HG03521 (cell line): ENCODE data around the gene TRPM3.
"Not testable (repeated sequence)": the region's sequence is repeated elsewhere in the genome, so short reads cannot be mapped to it uniquely, and the experiment has no call there.

Source experiments
- ATAC-seq: cut with Tn5 transposase; IDR thresholded peaks from one replicate; pipeline ENCODE4 v1.9.1; 2021; ENCODE audit warnings: mild to moderate bottlenecking, moderate library complexity; ENCODE audit not compliant: unreplicated experiment

The TRPM3 gene

GRCh38 chr9:70678153-70678552 is 443.3 kb downstream of the TRPM3 start:
- ATAC-seq = no peak

DNA sequence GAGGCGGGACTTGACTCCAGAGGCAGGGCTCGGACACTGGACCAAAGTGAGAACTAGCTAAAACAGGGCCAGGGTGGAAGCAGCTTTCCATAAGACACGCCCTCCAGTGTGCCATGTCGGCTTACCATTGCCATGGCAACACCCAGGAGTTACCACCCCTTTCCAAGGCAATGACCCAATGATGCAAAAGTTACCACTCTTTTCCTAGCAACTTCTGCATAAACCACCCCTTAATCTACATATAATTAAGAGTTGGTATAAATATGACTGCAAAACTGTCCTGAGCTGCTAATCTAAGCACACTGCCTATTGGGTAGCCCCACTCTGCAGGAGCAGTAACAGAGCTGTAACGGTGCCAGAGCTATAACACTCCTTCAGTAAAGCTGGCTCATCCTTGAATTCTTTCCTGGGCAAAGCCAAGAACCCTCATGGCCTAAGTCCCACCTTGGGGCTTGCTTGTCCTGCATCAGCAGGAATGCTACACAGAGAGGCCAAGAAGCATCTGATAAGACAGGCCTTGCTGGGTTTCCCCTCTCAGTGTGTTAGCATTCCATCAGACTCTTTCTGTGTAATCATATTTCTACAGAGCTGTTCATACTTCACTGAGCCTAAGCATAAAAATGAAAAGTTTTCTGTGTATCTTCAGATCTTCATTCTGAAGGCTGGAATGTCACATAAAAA is 444.2 kb downstream of the TRPM3 start:
- ATAC-seq = no peak

DNA sequence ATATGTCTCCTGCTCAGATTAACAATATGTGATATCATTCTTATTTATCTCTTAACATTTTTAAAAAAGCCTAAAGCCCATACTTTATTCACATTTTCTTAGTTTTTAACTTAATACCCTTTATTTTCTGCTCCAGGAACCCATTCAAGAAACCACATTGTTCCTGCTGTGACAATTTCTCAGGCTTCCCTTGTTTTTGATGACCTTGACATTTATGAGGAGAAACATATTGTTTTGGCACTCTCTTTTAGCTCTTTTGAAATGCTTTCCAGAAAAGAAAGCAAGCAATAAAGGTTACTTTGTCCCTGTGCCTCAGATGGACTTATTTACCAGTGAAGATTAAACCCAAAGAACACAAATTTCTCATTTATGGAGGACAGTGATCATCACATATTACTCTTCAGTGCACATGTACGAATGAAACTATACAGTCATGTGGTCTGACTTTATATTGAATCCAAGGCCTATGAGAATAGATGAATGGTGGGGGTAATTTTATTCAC is 445.5 kb downstream of the TRPM3 start:
- ATAC-seq = no peak

GRCh38 chr9:70673844-70674243 is 447.6 kb downstream of the TRPM3 start:
- no peak for ATAC-seq

DNA sequence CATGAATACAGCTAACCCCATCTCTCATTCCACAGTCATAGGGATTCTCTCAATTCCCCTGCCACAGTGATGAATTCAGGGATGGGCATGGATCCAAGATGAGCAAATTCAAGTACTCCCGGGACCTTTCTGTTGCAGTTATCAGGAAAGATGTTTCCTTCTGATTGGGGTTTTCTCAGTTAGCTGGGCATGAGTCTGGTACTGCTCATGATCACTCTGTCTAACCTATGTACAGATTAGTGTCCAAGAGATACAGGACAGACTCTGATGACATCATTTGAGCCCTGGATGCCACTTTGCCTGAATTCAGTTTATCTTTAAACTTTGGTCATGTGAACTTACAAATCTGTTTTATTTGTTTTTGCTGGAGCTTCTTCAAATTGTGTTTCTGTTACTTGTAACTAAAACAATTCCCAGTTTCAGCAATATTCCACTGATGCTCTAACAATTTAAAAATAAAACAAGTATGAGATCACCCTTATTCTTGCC is 449.2 kb downstream of the TRPM3 start:
- no peak for ATAC-seq

DNA sequence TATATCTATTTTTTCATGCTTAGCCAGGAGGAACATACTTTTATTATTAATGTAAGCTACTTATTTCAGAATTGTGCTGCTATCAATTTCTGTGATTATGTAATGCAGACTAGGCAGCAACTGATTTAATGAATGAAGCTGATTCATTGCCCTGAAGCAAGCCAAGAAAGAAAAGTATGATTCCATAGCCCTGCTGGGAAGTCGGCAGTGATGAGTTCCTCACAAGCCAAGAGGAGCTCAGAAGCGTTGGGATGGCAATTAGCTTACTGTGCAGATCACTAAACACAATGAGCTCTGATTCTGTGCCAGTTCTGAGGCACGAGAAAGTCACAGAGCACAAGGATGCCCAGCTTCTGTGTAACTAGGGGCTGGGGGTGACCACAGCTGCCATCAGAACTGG is 452.7 kb downstream of the TRPM3 start:
- ATAC-seq = no peak

- ATAC-seq = no peak
Measured at GRCh38 chr9:70658765-70659164, 462.7 kb downstream of the TRPM3 start.

DNA sequence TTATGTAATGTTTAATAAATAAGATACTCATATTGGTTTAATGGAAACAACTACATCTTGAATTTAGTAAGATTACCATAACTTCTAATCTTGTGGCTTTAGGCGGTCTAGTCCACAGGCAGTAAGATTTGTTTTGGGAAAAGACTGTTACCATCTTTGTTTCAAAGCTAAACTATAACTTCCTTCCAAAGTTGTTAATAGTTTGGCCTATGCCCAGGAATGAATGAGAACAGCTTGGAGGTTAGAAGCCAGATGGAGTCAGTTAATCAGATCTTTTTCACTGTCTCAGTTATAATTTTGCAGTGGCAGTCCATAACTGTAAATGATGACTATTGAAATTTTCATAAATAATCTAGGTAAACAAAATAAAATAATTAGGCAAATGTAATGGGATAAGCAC is 465.1 kb downstream of the TRPM3 start:
- ATAC-seq = no peak

DNA sequence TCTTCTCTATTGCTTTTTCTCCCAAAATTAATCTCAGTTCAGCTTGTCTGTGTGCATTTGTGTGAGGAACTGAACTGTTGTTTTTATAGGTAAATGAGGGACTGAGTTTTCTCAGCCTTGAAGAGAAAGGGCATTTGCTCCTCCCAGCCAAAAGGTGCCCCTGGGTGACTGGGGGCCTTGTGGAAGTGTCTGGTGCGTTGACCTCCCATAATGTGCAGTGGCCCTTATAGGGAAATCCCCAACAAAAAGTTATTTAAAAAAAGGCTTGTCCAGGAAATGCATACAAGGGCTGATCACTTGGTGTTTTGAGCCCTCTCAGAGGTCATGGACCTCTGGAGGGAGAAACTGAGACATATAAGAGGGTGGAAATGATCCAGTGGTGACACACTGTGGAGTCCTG is 467.3 kb downstream of the TRPM3 start:
- ATAC-seq = no peak

DNA sequence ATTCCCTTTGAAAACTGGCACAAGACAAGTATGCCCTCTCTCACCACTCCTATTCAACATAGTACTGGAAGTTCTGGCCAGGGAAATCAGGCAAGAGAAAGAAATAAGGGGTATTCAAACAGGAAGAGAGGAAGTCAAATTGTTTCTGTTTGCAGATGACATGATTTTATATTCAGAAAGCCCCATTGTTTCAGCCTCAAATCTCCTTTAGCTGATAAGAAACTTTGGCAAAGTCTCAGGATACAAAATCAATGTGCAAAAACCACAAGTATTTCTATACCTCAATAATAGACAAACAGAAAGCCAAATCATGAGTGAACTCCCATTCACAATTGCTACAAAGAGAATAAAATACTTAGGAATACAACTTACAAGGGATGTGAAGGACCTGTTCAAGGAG is 476.8 kb downstream of the TRPM3 start:
- ATAC-seq = not testable (repeated sequence)

DNA sequence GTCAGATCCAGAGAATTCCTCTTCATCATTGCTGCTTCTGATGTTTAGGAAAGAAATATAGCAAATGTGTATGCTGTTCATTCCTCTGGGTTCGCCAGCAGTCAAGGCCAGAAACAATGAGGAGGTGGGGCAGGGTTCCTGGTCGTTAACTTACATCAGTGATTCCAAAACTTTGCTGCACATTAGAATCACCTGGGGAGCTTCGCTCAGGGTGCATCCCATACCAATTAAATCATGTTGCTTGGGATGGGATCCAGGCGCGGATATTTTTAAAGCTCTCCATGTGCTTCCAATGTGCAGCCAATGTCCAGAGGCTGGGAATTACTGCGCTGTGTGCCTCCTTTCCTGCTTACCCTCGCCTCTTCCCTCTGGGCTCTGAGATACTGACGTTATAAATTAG is 479.1 kb downstream of the TRPM3 start:
- no peak for ATAC-seq

- no peak for ATAC-seq
Measured at GRCh38 chr9:70641631-70642030, 479.8 kb downstream of the TRPM3 start.

DNA sequence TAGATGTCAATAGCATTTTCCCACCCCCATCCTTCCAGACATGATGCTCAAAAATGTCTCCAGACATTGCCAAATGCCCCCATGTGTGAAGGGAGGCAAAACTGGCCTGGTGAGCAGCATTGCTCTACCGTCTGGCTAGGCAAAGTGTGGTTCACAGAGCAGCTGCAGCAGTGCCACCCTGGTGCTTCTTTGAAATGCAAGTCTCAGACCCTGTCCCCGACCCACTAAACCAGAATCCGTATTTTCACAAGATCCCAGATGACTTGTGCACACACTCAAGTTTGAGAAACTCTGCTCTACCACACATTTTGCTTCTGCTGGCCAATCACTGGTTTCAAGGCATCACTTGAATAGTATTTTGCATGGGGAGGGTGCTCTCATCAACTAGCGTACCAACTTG is 480.4 kb downstream of the TRPM3 start:
- ATAC-seq = no peak

- no peak for ATAC-seq
Measured at GRCh38 chr9:70639853-70640814, 481.3 kb downstream of the TRPM3 start.

- ATAC-seq = no peak
Measured at GRCh38 chr9:70635790-70636189, 485.6 kb downstream of the TRPM3 start.

GRCh38 chr9:70634696-70635095 is 486.7 kb downstream of the TRPM3 start:
- ATAC-seq = no peak

- no peak for ATAC-seq
Measured at GRCh38 chr9:70630971-70631370, 490.4 kb downstream of the TRPM3 start.

GRCh38 chr9:70629080-70629685 is 492.2 kb downstream of the TRPM3 start:
- not testable (repeated sequence) for ATAC-seq

DNA sequence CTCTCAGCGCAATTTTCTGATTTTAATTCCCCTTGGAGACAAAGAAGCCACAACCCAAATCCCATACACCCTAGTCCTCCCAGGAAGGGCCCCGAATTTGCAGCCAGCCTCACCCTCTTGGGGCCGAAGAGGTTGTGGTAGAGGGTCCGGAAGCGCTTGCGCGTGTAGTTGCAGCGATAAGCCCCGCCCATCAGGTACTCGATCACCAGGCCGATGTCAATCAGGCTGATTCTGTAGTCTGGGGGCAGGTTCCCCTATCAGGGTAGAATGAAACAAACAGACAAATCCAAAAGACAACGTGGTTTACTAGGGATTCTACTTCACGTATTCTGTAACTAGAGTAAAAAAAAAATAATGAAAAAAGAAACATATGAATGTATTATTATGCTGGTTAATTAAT is 496.3 kb downstream of the TRPM3 start:
- ATAC-seq = no peak

GRCh38 chr9:70618784-70619183 is 502.6 kb downstream of the TRPM3 start:
- no peak for ATAC-seq

DNA sequence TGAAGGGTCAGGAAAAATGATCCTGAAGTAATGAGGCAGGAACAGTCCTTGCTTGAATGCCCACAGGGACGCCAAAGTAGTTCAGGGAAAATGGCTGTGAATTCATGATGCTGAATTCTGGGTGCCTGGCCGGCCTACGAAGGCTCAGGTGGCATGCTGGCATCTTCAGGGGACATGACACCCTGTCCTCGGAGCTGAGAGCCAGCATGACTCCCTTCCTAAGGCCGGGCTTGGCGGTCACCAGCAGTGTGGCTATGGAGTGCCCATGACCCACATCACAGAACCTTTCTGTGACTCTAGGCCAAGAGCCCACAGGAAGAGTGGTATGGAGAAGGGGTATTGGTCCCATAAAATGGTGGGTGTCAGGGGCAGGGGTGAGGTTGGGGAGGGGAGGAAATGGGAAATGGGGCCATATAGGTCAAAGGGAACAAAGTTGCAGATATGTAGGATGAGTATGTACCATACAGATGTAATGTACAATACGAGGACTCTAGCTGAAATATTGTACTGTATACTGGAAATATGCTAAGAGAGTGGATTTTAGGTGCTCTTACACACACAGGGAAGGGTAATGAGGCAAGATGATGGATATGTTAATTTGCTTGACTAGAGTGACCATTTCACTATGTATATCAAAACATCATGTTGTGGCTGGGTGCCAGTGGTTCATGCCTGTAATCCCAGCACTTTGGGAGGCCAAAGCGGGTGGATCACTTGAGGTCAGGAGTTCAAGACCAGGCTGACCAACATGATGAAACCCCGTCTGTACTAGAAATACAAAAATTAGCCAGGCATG is 504.2 kb downstream of the TRPM3 start:
- no peak for ATAC-seq
